Heart left ventricle (tissue), 16 donors: ENCODE measurements around the gene MAGI2. TPM values are rescaled to one million over a fixed set of nuclear protein-coding genes. Genes with fewer than 3 reads are reported as not detected.

Source experiments
- ATAC-seq, 4 donors: fragments of 200-7000 bp; cut with Tn5 transposase; one replicate each; pipeline ENCODE4 v1.9.1; 2020 to 2022; ENCODE audit warnings: moderate library complexity in 4 of 4, mild to moderate bottlenecking in 3 of 4, moderate number of reproducible peaks in 1 of 4
- DNase-seq, 5 donors: peaks; one replicate each; pipeline ENCODE4 v3.0.0-alpha.2; 2020
- H3K27ac ChIP-seq, 12 donors: fragments of 200-600 bp; sonication (generic) in 4 of 12; one replicate each; pipeline versions ENCODE4 v1.5.0 to v1.8.0; 2016 to 2022; ENCODE audit warnings: mild to moderate bottlenecking in 2 of 12
- H3K27me3 ChIP-seq, 9 donors: fragments of 200-600 bp; sonication (generic) in 2 of 9; one replicate each; pipeline versions ENCODE4 v1.5.1 to v1.8.0; 2016 to 2022; ENCODE audit warnings: mild to moderate bottlenecking in 3 of 9
- H3K36me3 ChIP-seq, 9 donors: fragments of 200-600 bp; sonication (generic) in 2 of 9; one replicate each; pipeline versions ENCODE4 v1.5.0 to v1.8.0; 2018 to 2022; ENCODE audit warnings: mild to moderate bottlenecking in 2 of 9
- H3K4me1 ChIP-seq, 12 donors: fragments of 200-600 bp; sonication (generic) in 4 of 12; one replicate each; pipeline versions ENCODE4 v1.5.0 to v1.8.0; 2016 to 2022; ENCODE audit warnings: mild to moderate bottlenecking in 3 of 12
- H3K4me3 ChIP-seq, 12 donors: fragments of 200-600 bp; sonication (generic) in 4 of 12; one replicate each; pipeline versions ENCODE4 v1.5.0 to v1.8.0; 2017 to 2022; ENCODE audit warnings: mild to moderate bottlenecking in 9 of 12, moderate library complexity in 4 of 12
- H3K9me3 ChIP-seq, 12 donors: fragments of 200-600 bp; sonication (generic) in 4 of 12; one replicate each; pipeline versions ENCODE4 v1.5.0 to v1.8.0; 2016 to 2022; ENCODE audit warnings: mild to moderate bottlenecking in 1 of 12
- POLR2A ChIP-seq, 2 donors: fragments of 450-650 bp; IDR thresholded peaks; one replicate each; pipeline ENCODE4 v1.6.1; 2017; ENCODE audit warnings: antibody characterized with exemption in 2 of 2, mild to moderate bottlenecking in 2 of 2, moderate library complexity in 2 of 2
- WGBS, 4 donors: extraction: QIAGEN DNeasy Blood & Tissue Kit in 2 of 4; methylation state at CpG; one replicate each; pipeline versions ENCODE4 v1.1.5 to v1.1.7; 2013 to 2018; 5-methylcytosine and 5-hydroxymethylcytosine counted together
- intact Hi-C, 10 donors: fragments of 100-400 bp; cut with DNase I; formaldehyde crosslinking; loops; one replicate each; pipeline versions ENCODE4 v1.11.1 to v1.14.2; 2022
- polyA plus RNA-seq, 2 donors: library from polyadenylated mRNA; stranded (reverse); fragments of 200-250 nt; gene quantifications; one replicate each; pipeline ENCODE4 v1.2.3, GENCODE V29; 2013
- total RNA-seq, 9 donors: library from RNA; depleted of rRNA in 2 of 9; stranded (reverse); fragments of >200 nt in 2 of 9; fragmentation: NEBNext Ultra II Directional in 3 of 9; extraction: Animal tissue kit (Norgen Biotek cat#: 25700) in 3 of 9; gene quantifications; one replicate each; pipeline versions ENCODE4 v1.1.0 to v1.2.4, GENCODE V29; 2016 to 2023
- TF ChIP-seq, protein P1 (sequence below), 12 donors: fragments of 200-600 bp; sonication (generic) in 4 of 12; IDR thresholded peaks; one replicate each; pipeline versions ENCODE4 v1.5.0 to v1.8.0; 2018 to 2022; ENCODE audit warnings: antibody characterized with exemption in 12 of 12, mild to moderate bottlenecking in 5 of 12
- donor health status: ischemic (EF 13 %, LVEDD 7.1; RV severe dilation, severe dysfunction).
- donor health status: healthy with polysubstance abuse.
- donor health status: DM: no; HTN: yes; CAD: no.
- donor health status: DM: no; HTN: no; CAD: no.
- donor health status: ischemic (EF 25% LVEDD 6.9; RV normal size, moderate dysfunction).
- donor health status: ischemic (EF 25% LVEDD 5.7; RV mildly dilated, moderate dysfunction).
- donor health status: healthy.
- donor health status: DM: yes; HTN: yes; CAD: no.
- donor health status: ischemic (EF 35%, LVEDD 5.7; RV mildly dilated, moderate dysfunction).
- donor health status: nonischemic (EF 11% LVEDD 7.7; RV severe dilation, severe dysfunction).
- donor health status: DM: yes; HTN: yes; CAD: no.
- donor health status: PGD.
- donor health status: ischemic (EF 29% LVEDD 5.4; RV normal size, mild dysfunction).
- donor health status: nonischemic (EF 23%, LVEDD 6.1; RV moderate dilation, normal function).

The MAGI2 gene
- total and polyA plus RNA-seq, 11 donors: 1.1 to 6.8 (median 3.8) TPM

DNA sequence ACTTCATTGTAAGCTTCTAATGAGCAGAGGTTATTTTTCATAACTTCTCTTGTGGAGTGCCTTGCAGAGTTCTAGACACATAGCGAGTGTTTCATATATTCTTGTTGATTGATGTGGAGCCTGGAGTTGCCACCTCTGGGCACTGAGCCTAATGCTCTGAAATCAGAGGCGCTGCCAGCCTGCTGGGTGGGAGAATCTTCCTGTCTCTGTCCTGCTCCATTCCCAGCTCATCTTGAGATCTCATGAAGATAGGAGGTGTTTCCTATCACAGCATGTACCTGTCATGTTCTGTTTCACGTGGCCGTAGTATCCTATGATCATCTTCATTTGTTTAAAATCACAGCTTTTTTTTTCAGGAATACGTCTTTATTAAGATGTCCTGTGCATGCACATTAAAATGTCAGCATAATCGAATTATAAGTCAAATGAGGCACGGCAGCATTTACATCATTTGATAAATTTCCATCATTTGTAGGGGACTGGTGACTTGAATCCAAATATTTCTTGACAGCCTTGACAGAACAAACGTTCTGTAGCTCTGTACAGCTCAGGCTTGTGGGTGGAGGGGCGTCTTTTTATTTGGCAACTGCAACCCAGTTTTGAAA lies 1261.9 kb downstream of the MAGI2 start:
- no peak for DNase-seq

DNA sequence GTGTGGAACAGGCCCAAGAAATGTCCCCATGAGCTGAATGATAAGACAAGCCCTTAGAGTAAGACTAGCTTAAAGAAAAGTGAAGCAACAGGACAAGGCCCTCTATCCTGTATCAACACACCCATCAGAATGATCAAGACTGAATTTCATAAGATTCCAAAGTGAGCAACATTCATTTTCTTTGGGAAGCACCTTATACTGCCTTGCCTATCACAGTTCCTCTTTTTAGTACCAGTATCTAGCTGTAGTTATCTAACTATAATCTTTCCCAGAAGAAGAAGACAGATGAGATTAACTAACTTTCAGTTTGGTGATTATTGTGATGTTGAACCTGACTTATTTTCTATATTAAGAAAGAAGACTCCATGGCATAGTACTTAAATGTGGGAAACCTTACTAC lies 1263.7 kb downstream of the MAGI2 start:
- intact Hi-C loops: loop anchor here in 1 of 10 donors (10.0 kb wide), 1 partner anchor 65 kb away; no protein-coding TSS in a partner anchor
- Histone ChIP-seq H3K27ac (no peak overlapping the region), H3K27me3 (no peaks in the 10 kb centered on the region), H3K9me3 (no peaks in the 10 kb centered on the region), H3K4me1 (peaks cover 0 to 2% (median 0%) of the 10 kb centered on the region in 12 donors), H3K4me3 (no peak overlapping the region), H3K36me3 (no peaks in the 10 kb centered on the region)
- TF ChIP-seq, protein P1, sequence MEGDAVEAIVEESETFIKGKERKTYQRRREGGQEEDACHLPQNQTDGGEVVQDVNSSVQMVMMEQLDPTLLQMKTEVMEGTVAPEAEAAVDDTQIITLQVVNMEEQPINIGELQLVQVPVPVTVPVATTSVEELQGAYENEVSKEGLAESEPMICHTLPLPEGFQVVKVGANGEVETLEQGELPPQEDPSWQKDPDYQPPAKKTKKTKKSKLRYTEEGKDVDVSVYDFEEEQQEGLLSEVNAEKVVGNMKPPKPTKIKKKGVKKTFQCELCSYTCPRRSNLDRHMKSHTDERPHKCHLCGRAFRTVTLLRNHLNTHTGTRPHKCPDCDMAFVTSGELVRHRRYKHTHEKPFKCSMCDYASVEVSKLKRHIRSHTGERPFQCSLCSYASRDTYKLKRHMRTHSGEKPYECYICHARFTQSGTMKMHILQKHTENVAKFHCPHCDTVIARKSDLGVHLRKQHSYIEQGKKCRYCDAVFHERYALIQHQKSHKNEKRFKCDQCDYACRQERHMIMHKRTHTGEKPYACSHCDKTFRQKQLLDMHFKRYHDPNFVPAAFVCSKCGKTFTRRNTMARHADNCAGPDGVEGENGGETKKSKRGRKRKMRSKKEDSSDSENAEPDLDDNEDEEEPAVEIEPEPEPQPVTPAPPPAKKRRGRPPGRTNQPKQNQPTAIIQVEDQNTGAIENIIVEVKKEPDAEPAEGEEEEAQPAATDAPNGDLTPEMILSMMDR (IDR thresholded peaks at IDR 0.05): no peak
- no peak for TF ChIP-seq POLR2A (IDR thresholded peaks at IDR 0.05)
- ATAC-seq (no peak), DNase-seq (no peak)

More for the DNA sequence above, 1261.9 kb downstream of the MAGI2 start:
- Histone ChIP-seq H3K4me3 (no peak overlapping the region), H3K4me1 (peaks cover 0 to 4% (median 0%) of the 10 kb centered on the region in 12 donors), H3K27me3 (no peaks in the 10 kb centered on the region), H3K9me3 (no peaks in the 10 kb centered on the region), H3K36me3 (no peaks in the 10 kb centered on the region), H3K27ac (no peak overlapping the region)
- intact Hi-C loops: loop anchor here in 1 of 10 donors (10.0 kb wide), 1 partner anchor 63 kb away; no protein-coding TSS in a partner anchor
- 67 to 76% (median 70%) methylated on average over 9 of the region's 9 CpGs for WGBS, 4 donors
- TF ChIP-seq, protein P1 (IDR thresholded peaks at IDR 0.05): no peak
- TF ChIP-seq POLR2A (IDR thresholded peaks at IDR 0.05): no peak
- ATAC-seq: peak in 1 of 4 donors; percentile 52

DNA sequence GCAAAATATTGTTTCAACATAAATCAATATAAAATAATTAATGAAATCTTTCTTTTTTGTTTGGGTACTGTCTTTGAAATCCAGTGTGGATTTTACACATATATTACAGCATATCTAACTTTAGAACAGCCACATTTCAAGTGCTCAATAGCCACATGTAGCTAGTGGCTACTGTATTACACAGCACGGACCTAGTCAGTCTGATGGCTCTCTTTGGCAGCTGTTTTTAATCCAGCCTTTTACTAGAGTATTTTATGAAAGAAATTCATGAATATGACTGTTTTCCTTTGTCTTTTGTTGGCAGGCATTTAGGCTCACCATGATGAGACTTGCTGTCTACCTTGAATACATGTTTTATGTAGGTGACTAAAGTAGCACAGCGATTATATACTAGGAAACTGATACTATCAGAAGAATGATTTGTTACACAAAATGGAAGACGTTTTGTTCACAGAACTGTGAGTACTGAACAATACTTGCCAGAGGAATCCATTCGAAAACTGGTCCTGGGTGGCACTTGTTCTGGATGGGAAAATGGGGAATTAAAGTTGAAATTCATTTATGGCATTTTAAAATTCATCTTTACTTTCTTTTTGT lies 1268.2 kb downstream of the MAGI2 start:
- intact Hi-C loops: no loop called here
- 83 to 87% (median 83%) methylated on average over 4 of the region's 4 CpGs for WGBS, 4 donors

DNA sequence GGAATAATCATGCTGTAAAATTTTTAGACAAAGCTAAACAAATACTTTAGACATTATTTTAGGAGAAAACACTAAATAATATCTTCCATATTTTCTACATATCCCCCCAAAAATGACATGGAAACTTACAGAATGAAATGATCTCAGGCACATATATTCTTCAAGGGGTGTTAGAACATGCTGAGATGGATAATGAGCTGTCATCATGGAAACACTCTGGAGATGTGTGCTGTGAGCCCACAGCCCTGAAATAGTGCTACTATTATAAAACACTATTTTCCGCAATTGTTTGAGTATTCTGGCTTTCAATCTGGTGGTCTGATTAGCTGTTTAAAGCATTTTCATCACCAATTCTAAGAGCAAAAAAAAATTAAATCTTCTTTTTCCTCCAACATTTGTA lies 1269.2 kb downstream of the MAGI2 start:
- TF ChIP-seq POLR2A (IDR thresholded peaks at IDR 0.05): no peak
- Histone ChIP-seq H3K27me3 (no peaks in the 10 kb centered on the region), H3K9me3 (no peaks in the 10 kb centered on the region), H3K27ac (no peak overlapping the region), H3K4me3 (no peak overlapping the region), H3K4me1 (no peaks in the 10 kb centered on the region), H3K36me3 (no peaks in the 10 kb centered on the region)
- ATAC-seq (no peak), DNase-seq (no peak)
- WGBS, 4 donors: 89 to 99% (median 95%) methylated on average over 1 of the region's 1 CpG
- intact Hi-C loops: no loop called here

More for the DNA sequence above, 1268.2 kb downstream of the MAGI2 start:
- Histone ChIP-seq H3K4me3 (no peak overlapping the region), H3K27me3 (no peaks in the 10 kb centered on the region), H3K36me3 (no peaks in the 10 kb centered on the region), H3K27ac (no peak overlapping the region), H3K9me3 (no peaks in the 10 kb centered on the region), H3K4me1 (no peaks in the 10 kb centered on the region)
- ATAC-seq: no peak
- no peak for TF ChIP-seq POLR2A (IDR thresholded peaks at IDR 0.05)
- TF ChIP-seq, protein P1 (IDR thresholded peaks at IDR 0.05): no peak
- no peak for DNase-seq
